ENCODE measurements around the gene VCL. TPM values are rescaled to one million over a fixed set of nuclear protein-coding genes. Genes with fewer than 3 reads are reported as not detected.
A peak's percentile ranks its signal among the peaks of the same experiment; 100 is the strongest.

The VCL gene
- total RNA-seq, 1 experiment from 2014 or later = 176 TPM

GRCh38 chr10:73965890-73966768, 31.8 kb upstream of the VCL start:
- intact Hi-C loops (cut with micrococcal nuclease; ENCODE audit: unreplicated experiment) = loop anchor here (2.0 kb wide), 2 partner anchors 33 to 115 kb away; partner anchors contain the start of gene VCL
- peak; percentile 100 for DNase-seq (ENCODE audit: low spot score)
- CTCF ChIA-PET = interaction anchor here (2.5 kb wide), 1 partner anchor 114 kb away, joined by 11 read pairs; no protein-coding TSS in a partner anchor
- Histone ChIP-seq H3K4me1 (ENCODE audit: insufficient read depth, low read length, poor library complexity, severe bottlenecking) (peaks cover 46% of the 10 kb centered on the region), H3K27ac (ENCODE audit: low read depth, low read length, poor library complexity, severe bottlenecking) (peak overlapping the region; percentile 98), H3K4me3 (ENCODE audit: low read depth, low read length, poor library complexity, severe bottlenecking) (no peak overlapping the region), H3K36me3 (ENCODE audit: insufficient read depth, low read length, poor library complexity, severe bottlenecking) (no peaks in the 10 kb centered on the region), H3K9me3 (ENCODE audit: low read depth, low read length, poor library complexity, severe bottlenecking) (no peaks in the 10 kb centered on the region), H3K27me3 (replicated peaks; ENCODE audit: insufficient read depth, low read depth, low read length, poor library complexity) (no peaks in the 10 kb centered on the region)
- no peak for TF ChIP-seq EZH2 (IDR thresholded peaks at IDR 0.05; ENCODE audit: borderline replicate concordance, low read depth, low read length, poor library complexity, severe bottlenecking)
- TF ChIP-seq, protein P1, sequence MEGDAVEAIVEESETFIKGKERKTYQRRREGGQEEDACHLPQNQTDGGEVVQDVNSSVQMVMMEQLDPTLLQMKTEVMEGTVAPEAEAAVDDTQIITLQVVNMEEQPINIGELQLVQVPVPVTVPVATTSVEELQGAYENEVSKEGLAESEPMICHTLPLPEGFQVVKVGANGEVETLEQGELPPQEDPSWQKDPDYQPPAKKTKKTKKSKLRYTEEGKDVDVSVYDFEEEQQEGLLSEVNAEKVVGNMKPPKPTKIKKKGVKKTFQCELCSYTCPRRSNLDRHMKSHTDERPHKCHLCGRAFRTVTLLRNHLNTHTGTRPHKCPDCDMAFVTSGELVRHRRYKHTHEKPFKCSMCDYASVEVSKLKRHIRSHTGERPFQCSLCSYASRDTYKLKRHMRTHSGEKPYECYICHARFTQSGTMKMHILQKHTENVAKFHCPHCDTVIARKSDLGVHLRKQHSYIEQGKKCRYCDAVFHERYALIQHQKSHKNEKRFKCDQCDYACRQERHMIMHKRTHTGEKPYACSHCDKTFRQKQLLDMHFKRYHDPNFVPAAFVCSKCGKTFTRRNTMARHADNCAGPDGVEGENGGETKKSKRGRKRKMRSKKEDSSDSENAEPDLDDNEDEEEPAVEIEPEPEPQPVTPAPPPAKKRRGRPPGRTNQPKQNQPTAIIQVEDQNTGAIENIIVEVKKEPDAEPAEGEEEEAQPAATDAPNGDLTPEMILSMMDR (conservative IDR thresholded peaks at IDR 0.05; ENCODE audit: low read depth, low read length) = no peak
- BruUV-seq (replicated peaks) = no TSS peak
- POLR2A ChIA-PET (ENCODE audit: low non-redundant PET) = interaction anchor here (0.6 to 0.7 kb wide), 3 partner anchors 38 to 1272 kb away, joined by 3 to 12 read pairs (median 3); no protein-coding TSS in a partner anchor

GRCh38 chr10:73967022-73967429, 30.9 kb upstream of the VCL start:
- CTCF ChIA-PET = interaction anchor here (2.5 kb wide), 1 partner anchor 114 kb away, joined by 11 read pairs; no protein-coding TSS in a partner anchor
- Histone ChIP-seq H3K36me3 (ENCODE audit: insufficient read depth, low read length, poor library complexity, severe bottlenecking) (no peaks in the 10 kb centered on the region), H3K4me1 (ENCODE audit: insufficient read depth, low read length, poor library complexity, severe bottlenecking) (peaks cover 54% of the 10 kb centered on the region), H3K27me3 (replicated peaks; ENCODE audit: insufficient read depth, low read depth, low read length, poor library complexity) (no peaks in the 10 kb centered on the region), H3K4me3 (ENCODE audit: low read depth, low read length, poor library complexity, severe bottlenecking) (no peak overlapping the region), H3K9me3 (ENCODE audit: low read depth, low read length, poor library complexity, severe bottlenecking) (no peaks in the 10 kb centered on the region), H3K27ac (ENCODE audit: low read depth, low read length, poor library complexity, severe bottlenecking) (peak overlapping the region; percentile 98)
- DNase-seq (ENCODE audit: low spot score) = no peak
- POLR2A ChIA-PET (ENCODE audit: low non-redundant PET) = interaction anchor here (0.6 kb wide), 1 partner anchor 31 kb away, joined by 5 read pairs; the partner anchor contains the start of gene VCL
- intact Hi-C loops (cut with micrococcal nuclease; ENCODE audit: unreplicated experiment) = loop anchor here (2.0 kb wide), 2 partner anchors 32 to 114 kb away; partner anchors contain the start of gene VCL
- TF ChIP-seq, protein P1 (conservative IDR thresholded peaks at IDR 0.05; ENCODE audit: low read depth, low read length) = no peak
- TF ChIP-seq EZH2 (IDR thresholded peaks at IDR 0.05; ENCODE audit: borderline replicate concordance, low read depth, low read length, poor library complexity, severe bottlenecking) = no peak
- no TSS peak for BruUV-seq (replicated peaks)

DNA sequence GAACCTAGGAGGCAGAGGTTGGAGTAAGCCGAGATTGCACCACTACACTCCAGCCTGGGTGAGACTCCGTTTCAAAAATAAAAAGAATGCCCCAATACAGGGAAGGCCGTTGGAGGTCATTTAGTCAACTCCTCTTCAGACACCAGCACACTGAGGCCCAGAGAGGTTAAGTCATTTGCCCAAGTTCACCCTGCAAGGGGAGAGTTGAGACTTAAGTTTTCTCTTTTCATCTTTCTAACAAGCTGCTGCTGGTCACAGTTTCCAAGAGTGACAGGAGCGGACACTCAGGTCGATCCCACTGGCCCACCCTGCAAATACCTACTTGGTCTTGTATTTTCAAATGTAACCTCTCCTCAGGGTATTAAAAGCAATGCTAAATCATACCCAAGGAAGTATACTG, 30.4 kb upstream of the VCL start:
- no TSS peak for BruUV-seq (replicated peaks)
- Histone ChIP-seq H3K9me3 (ENCODE audit: low read depth, low read length, poor library complexity, severe bottlenecking) (no peaks in the 10 kb centered on the region), H3K36me3 (ENCODE audit: insufficient read depth, low read length, poor library complexity, severe bottlenecking) (no peaks in the 10 kb centered on the region), H3K4me3 (ENCODE audit: low read depth, low read length, poor library complexity, severe bottlenecking) (no peak overlapping the region), H3K27ac (ENCODE audit: low read depth, low read length, poor library complexity, severe bottlenecking) (peak overlapping the region; percentile 98), H3K27me3 (replicated peaks; ENCODE audit: insufficient read depth, low read depth, low read length, poor library complexity) (no peaks in the 10 kb centered on the region), H3K4me1 (ENCODE audit: insufficient read depth, low read length, poor library complexity, severe bottlenecking) (peaks cover 55% of the 10 kb centered on the region)
- intact Hi-C loops (cut with micrococcal nuclease; ENCODE audit: unreplicated experiment) = loop anchor here (2.0 kb wide), 2 partner anchors 31 to 113 kb away; partner anchors contain the start of gene VCL
- no peak for TF ChIP-seq EZH2 (IDR thresholded peaks at IDR 0.05; ENCODE audit: borderline replicate concordance, low read depth, low read length, poor library complexity, severe bottlenecking)
- TF ChIP-seq, protein P1 (conservative IDR thresholded peaks at IDR 0.05; ENCODE audit: low read depth, low read length) = no peak
- ChIA-PET CTCF (interaction anchor here (0.7 to 2.5 kb wide), 2 partner anchors 95 to 113 kb away, joined by 3 to 11 read pairs; no protein-coding TSS in a partner anchor), POLR2A (ENCODE audit: low non-redundant PET) (interaction anchor here (0.6 to 0.9 kb wide), 2 partner anchors 28 to 31 kb away, joined by 3 read pairs; no protein-coding TSS in a partner anchor)
- no peak for DNase-seq (ENCODE audit: low spot score)

All from A673 (cell line).